KBM-7 (cell line): ENCODE measurements around the gene CHMP4B.

Experiments
- DNase-seq: peaks from one replicate; pipeline ENCODE4 v3.0.0-alpha.2; 2015
- in situ Hi-C: fragments of 300-500 bp; cut with MboI; formaldehyde crosslinking; loops from 2 replicates; pipeline ENCODE4 v1.14.3; 2020; ENCODE audit warnings: low sequenced_read_pairs, low pct_unique_long_range_greater_than_20kb, mixed read lengths

CHMP4B gene

GRCh38 chr20:33814238-33814712, 3.1 kb downstream of the CHMP4B start:
- peak; percentile 34 for DNase-seq
- in situ Hi-C loops: no loop called here

- DNase-seq: no peak
- in situ Hi-C loops: no loop called here
Measured at GRCh38 chr20:33815671-33816070, 4.5 kb downstream of the CHMP4B start.

GRCh38 chr20:33816191-33816590, 5.0 kb downstream of the CHMP4B start:
- in situ Hi-C loops: no loop called here
- no peak for DNase-seq

GRCh38 chr20:33817411-33817810, 6.3 kb downstream of the CHMP4B start:
- in situ Hi-C loops: no loop called here
- DNase-seq: no peak

- in situ Hi-C loops: no loop called here
- DNase-seq: no peak
Measured at GRCh38 chr20:33819456-33819855, 8.3 kb downstream of the CHMP4B start.

GRCh38 chr20:33820362-33820761, 9.2 kb downstream of the CHMP4B start:
- in situ Hi-C loops: no loop called here
- DNase-seq: no peak

- in situ Hi-C loops: no loop called here
- DNase-seq: no peak
Measured at GRCh38 chr20:33821270-33821836, 10.2 kb downstream of the CHMP4B start.

- in situ Hi-C loops: no loop called here
- DNase-seq: no peak
Measured at GRCh38 chr20:33822423-33822822, 11.3 kb downstream of the CHMP4B start.

GRCh38 chr20:33822991-33823390, 11.8 kb downstream of the CHMP4B start:
- in situ Hi-C loops: no loop called here
- DNase-seq: no peak

GRCh38 chr20:33824852-33825251, 13.7 kb downstream of the CHMP4B start:
- no peak for DNase-seq
- in situ Hi-C loops: no loop called here

GRCh38 chr20:33825340-33826269, 14.5 kb downstream of the CHMP4B start:
- in situ Hi-C loops: no loop called here
- no peak for DNase-seq

- no peak for DNase-seq
- in situ Hi-C loops: no loop called here
Measured at GRCh38 chr20:33826270-33826897, 15.2 kb downstream of the CHMP4B start.

- in situ Hi-C loops: no loop called here
- no peak for DNase-seq
Measured at GRCh38 chr20:33827109-33827508, 16.0 kb downstream of the CHMP4B start.

- DNase-seq: no peak
- in situ Hi-C loops: no loop called here
Measured at GRCh38 chr20:33827634-33828325, 16.6 kb downstream of the CHMP4B start.

- in situ Hi-C loops: no loop called here
- no peak for DNase-seq
Measured at GRCh38 chr20:33828326-33828844, 17.2 kb downstream of the CHMP4B start.

- DNase-seq: no peak
- in situ Hi-C loops: no loop called here
Measured at GRCh38 chr20:33828967-33829560, 17.9 kb downstream of the CHMP4B start.

GRCh38 chr20:33829636-33830035, 18.5 kb downstream of the CHMP4B start:
- no peak for DNase-seq
- in situ Hi-C loops: no loop called here

GRCh38 chr20:33830371-33830770, 19.2 kb downstream of the CHMP4B start:
- in situ Hi-C loops: no loop called here
- DNase-seq: no peak
